HUES48 (cell line): ENCODE data around the gene KRT7.
"Not testable (repeated sequence)": the region's sequence is repeated elsewhere in the genome, so short reads cannot be mapped to it uniquely, and the experiment has no call there.

Source experiments
- H3K27ac ChIP-seq: one replicate; pipeline ENCODE4 v1.7.0; 2013; ENCODE audit warnings: low read depth, low read length, inconsistent platforms
- H3K27me3 ChIP-seq: 2 replicates; pipeline ENCODE4 v1.6.1; 2013; ENCODE audit warnings: mild to moderate bottlenecking, low read length; ENCODE audit not compliant: control insufficient read depth, insufficient read depth
- H3K36me3 ChIP-seq: 2 replicates; pipeline ENCODE4 v1.6.1; 2013; ENCODE audit warnings: low read length; ENCODE audit not compliant: control insufficient read depth, insufficient read depth
- H3K4me1 ChIP-seq: 2 replicates; pipeline ENCODE4 v1.6.1; 2013; ENCODE audit warnings: mild to moderate bottlenecking, low read length; ENCODE audit not compliant: control insufficient read depth, insufficient read depth
- H3K4me3 ChIP-seq: 2 replicates; pipeline ENCODE4 v1.5.1; 2013; ENCODE audit warnings: mild to moderate bottlenecking, low read depth, low read length
- H3K9ac ChIP-seq: 2 replicates; pipeline ENCODE4 v1.6.1; 2013; ENCODE audit warnings: mild to moderate bottlenecking, low read depth, low read length, moderate library complexity
- H3K9me3 ChIP-seq: 2 replicates; pipeline ENCODE4 v1.6.1; 2013; ENCODE audit warnings: low read length; ENCODE audit not compliant: control insufficient read depth, insufficient read depth

Gene KRT7

DNA sequence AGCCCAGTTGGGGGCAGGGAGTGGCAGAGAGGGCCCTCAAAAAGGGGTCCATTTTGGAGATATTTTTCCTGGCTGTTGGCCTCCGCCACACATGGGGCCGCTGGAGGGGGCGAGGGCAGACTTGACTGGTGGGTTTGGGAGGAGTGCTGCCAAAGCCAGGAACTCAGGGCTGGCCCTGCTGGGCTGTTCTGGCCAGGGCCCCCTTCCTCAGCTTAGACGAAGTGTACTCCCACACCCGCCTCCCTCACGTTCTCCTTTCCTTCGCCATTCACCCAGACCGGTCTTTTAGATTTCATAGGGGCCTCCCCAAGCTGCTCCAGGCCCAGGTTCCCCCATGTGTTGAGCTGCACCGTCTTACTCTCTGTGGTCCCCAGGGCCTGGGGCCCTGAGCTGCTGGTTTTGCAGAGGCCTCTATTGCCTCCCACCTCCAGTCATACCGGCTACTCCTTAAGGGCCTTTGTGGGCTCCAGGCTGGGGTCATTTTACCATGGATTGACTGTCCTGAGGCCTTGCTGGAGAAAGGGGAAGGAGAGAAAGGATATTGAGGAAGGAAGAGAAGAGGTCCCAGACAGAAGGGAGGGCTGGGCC lies 1.3 kb downstream of the KRT7 start:
- Histone ChIP-seq H3K9me3 (no peaks in the 10 kb centered on the region), H3K9ac (no peak overlapping the region), H3K27me3 (peaks cover 35% of the 10 kb centered on the region), H3K4me3 (no peak overlapping the region), H3K4me1 (peaks cover 25% of the 10 kb centered on the region), H3K27ac (no peak overlapping the region), H3K36me3 (no peaks in the 10 kb centered on the region)

DNA sequence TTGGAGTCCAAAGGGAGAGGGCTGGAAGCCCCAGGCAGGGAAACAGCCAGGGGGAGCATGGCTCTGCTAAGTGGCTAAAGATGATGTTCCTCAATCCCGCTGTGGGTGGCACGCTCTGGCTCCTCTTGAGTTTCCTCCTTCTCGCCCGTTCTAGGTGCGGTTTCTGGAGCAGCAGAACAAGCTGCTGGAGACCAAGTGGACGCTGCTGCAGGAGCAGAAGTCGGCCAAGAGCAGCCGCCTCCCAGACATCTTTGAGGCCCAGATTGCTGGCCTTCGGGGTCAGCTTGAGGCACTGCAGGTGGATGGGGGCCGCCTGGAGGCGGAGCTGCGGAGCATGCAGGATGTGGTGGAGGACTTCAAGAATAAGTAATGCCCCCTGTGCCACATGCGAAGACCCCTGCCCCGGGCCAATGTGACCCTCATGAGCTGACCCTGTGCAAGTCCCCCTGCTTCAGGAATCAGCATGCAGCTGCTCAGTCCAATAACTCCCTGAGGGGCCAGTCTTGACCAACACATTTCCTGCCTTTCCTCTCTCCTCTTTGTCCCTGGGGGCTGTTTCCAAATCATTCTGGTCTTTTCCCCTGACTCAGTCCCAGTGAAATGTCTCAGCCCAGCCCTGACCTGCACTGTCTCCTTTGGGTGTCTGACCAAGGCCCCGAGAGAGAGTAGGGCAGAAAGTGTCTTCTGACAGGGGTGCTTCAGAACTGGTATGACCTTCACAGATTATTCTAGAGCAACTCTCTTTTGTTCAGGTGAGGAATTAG lies 2.1 kb downstream of the KRT7 start:
- Histone ChIP-seq H3K27me3 (peaks cover 35% of the 10 kb centered on the region), H3K4me3 (no peak overlapping the region), H3K4me1 (peaks cover 25% of the 10 kb centered on the region), H3K36me3 (no peaks in the 10 kb centered on the region), H3K9me3 (no peaks in the 10 kb centered on the region), H3K27ac (no peak overlapping the region), H3K9ac (no peak overlapping the region)

DNA sequence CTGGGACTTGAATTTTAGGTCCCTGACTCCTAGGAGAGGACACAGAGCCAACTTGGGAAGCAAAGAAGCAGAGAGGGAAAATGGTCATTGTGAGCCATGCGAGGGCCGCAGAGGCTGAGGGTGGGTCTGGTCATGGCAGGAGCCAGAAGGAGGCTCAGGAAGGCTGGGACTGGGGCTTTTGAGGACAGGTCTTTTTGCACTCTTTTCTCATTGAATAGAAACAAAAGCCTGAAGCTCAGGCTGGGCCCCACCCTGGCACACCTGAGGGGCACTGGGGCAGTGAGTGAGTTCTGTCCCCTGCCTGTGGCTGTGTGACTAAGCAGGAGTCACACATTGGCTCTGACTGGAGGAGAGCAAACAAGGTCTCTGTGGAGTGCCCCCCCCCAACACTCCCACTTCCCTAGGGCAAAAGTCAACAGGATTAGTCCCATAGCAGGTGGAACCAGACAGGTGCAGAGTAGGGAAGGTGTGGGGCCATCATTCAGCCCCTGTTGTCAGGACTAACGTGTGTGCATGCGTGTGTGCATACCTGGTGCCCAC lies 2.8 kb downstream of the KRT7 start:
- no peak overlapping the region for H3K9ac ChIP-seq

GRCh38 chr12:52236386-52237050 lies 3.5 kb downstream of the KRT7 start:
- no peak overlapping the region for H3K4me3 ChIP-seq
- no peaks in the 10 kb centered on the region for H3K9me3 ChIP-seq
- no peak overlapping the region for H3K27ac ChIP-seq
- no peak overlapping the region for H3K9ac ChIP-seq
- H3K4me1 ChIP-seq, result peaks cover 25% of the 10 kb centered on the region
- no peaks in the 10 kb centered on the region for H3K36me3 ChIP-seq
- peaks cover 27% of the 10 kb centered on the region for H3K27me3 ChIP-seq

More for the DNA sequence above, 2.8 kb downstream of the KRT7 start:
- Histone ChIP-seq H3K27me3 (peaks cover 34% of the 10 kb centered on the region), H3K9me3 (no peaks in the 10 kb centered on the region), H3K4me3 (no peak overlapping the region), H3K27ac (no peak overlapping the region), H3K36me3 (no peaks in the 10 kb centered on the region), H3K4me1 (peaks cover 25% of the 10 kb centered on the region)

DNA sequence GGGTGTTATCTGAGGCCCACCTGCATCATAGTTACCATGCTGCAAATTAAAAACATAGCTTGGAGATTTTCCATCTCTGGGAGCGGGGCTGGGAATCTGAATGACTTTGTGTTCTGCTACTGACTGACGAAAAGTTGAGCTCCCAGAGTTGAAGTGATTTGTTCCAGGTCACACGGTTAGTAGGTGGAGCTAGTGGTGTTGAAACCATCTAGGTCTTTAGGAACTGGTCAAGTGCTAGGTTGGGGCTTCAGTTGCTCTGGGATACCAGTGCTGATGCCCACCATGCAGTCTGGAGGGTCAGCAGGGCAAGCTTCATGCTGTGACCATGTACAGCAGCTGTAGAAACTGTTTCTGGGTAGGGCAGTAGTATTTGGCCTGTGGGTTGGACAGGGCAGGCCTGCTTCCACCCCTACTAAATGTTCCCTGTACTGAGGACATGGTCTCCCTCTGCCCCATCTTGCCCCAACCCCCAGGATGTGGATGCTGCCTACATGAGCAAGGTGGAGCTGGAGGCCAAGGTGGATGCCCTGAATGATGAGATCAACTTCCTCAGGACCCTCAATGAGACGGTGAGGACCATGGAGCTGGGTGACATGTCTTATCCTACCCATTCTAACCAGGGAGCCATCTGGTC lies 5.3 kb downstream of the KRT7 start:
- Histone ChIP-seq H3K9me3 (no peaks in the 10 kb centered on the region), H3K4me1 (peaks cover 16% of the 10 kb centered on the region), H3K27ac (no peak overlapping the region), H3K9ac (no peak overlapping the region), H3K36me3 (no peaks in the 10 kb centered on the region), H3K27me3 (peaks cover 9% of the 10 kb centered on the region), H3K4me3 (no peak overlapping the region)

DNA sequence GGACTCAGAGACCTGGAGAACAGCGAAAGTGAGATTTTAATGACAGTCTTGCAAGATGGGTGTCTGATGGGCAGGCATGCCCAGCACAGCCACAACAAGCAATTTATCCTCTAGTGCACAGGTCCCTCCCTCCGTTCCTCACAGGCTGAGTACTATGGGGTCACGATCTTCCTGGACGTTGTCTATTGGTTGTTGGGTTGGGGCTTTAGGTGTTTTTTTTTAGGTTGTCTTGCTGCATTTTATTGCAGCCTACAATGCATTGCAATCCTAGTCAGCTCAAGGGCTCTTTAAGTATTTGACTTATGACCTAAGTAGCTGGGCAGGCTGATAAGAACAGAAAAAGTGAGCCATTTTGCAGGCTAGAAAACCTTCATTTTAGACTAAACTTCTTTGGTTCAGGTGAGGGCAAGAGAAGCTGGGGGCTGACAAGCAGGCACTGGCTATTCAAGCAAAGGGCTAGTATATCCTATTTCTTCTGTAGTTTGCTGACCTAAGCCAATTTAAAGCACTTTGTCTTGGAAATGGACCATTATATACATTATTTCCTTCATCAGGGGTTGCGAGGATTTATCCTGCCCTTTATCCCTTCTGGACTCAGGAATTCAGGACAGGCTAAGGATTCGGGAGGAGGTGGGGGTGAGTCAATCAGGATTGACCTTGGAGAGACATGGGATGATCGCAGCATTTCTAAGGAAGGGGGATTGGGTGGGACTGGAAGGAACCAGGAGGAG lies 6.0 kb downstream of the KRT7 start:
- Histone ChIP-seq H3K4me1 (peaks cover 12% of the 10 kb centered on the region), H3K27me3 (peaks cover 4% of the 10 kb centered on the region; the same call in 1 of the 2 replicates), H3K4me3 (no peak overlapping the region), H3K27ac (no peak overlapping the region), H3K36me3 (no peaks in the 10 kb centered on the region), H3K9me3 (no peaks in the 10 kb centered on the region), H3K9ac (no peak overlapping the region)

DNA sequence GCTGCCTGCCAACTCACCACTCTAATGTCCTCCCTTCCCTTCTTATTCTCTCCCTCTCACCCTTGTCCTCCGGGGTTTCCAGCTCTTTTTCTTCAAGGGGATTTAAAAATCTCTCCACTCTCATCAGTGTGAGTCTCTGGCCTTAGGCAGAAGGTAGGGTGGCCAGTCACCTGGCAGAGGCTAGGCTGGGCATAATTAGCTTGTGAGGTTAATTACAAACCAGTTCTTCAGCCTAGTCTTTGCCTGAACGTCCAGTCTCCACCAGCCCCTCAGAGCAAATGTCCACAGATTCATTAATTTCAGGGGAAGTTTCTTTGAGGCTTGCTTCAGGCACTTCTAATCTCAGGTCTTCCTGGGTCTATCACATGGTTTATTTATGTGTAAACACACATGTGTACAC lies 6.7 kb downstream of the KRT7 start:
- Histone ChIP-seq H3K27me3 (peaks cover 2% of the 10 kb centered on the region; the same call in 1 of the 2 replicates), H3K36me3 (no peaks in the 10 kb centered on the region), H3K4me1 (peaks cover 12% of the 10 kb centered on the region), H3K9ac (no peak overlapping the region), H3K27ac (no peak overlapping the region), H3K9me3 (no peaks in the 10 kb centered on the region), H3K4me3 (no peak overlapping the region)

GRCh38 chr12:52240247-52240646 lies 7.2 kb downstream of the KRT7 start:
- not testable (repeated sequence) for H3K36me3 ChIP-seq, H3K27me3 ChIP-seq, H3K9ac ChIP-seq, H3K27ac ChIP-seq, H3K9me3 ChIP-seq, H3K4me3 ChIP-seq
- peaks cover 12% of the 10 kb centered on the region for H3K4me1 ChIP-seq

GRCh38 chr12:52241205-52241842 lies 8.3 kb downstream of the KRT7 start:
- H3K4me1 ChIP-seq, result peaks cover 12% of the 10 kb centered on the region
- H3K36me3 ChIP-seq, result no peaks in the 10 kb centered on the region
- no peak overlapping the region for H3K27ac ChIP-seq

More at GRCh38 chr12:52241205-52241842, 8.3 kb downstream of the KRT7 start:
- H3K9me3 ChIP-seq, result no peaks in the 10 kb centered on the region
- no peaks in the 10 kb centered on the region for H3K27me3 ChIP-seq
- H3K9ac ChIP-seq, result no peak overlapping the region
- no peak overlapping the region for H3K4me3 ChIP-seq
